Measurements from ENCODE around the gene RNASEL.
A peak's percentile ranks its signal among the peaks of the same experiment; 100 is the strongest.
"Not testable (repeated sequence)": the region's sequence is repeated elsewhere in the genome, so short reads cannot be mapped to it uniquely, and the experiment has no call there.

The RNASEL gene, protein sequence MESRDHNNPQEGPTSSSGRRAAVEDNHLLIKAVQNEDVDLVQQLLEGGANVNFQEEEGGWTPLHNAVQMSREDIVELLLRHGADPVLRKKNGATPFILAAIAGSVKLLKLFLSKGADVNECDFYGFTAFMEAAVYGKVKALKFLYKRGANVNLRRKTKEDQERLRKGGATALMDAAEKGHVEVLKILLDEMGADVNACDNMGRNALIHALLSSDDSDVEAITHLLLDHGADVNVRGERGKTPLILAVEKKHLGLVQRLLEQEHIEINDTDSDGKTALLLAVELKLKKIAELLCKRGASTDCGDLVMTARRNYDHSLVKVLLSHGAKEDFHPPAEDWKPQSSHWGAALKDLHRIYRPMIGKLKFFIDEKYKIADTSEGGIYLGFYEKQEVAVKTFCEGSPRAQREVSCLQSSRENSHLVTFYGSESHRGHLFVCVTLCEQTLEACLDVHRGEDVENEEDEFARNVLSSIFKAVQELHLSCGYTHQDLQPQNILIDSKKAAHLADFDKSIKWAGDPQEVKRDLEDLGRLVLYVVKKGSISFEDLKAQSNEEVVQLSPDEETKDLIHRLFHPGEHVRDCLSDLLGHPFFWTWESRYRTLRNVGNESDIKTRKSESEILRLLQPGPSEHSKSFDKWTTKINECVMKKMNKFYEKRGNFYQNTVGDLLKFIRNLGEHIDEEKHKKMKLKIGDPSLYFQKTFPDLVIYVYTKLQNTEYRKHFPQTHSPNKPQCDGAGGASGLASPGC

DNA sequence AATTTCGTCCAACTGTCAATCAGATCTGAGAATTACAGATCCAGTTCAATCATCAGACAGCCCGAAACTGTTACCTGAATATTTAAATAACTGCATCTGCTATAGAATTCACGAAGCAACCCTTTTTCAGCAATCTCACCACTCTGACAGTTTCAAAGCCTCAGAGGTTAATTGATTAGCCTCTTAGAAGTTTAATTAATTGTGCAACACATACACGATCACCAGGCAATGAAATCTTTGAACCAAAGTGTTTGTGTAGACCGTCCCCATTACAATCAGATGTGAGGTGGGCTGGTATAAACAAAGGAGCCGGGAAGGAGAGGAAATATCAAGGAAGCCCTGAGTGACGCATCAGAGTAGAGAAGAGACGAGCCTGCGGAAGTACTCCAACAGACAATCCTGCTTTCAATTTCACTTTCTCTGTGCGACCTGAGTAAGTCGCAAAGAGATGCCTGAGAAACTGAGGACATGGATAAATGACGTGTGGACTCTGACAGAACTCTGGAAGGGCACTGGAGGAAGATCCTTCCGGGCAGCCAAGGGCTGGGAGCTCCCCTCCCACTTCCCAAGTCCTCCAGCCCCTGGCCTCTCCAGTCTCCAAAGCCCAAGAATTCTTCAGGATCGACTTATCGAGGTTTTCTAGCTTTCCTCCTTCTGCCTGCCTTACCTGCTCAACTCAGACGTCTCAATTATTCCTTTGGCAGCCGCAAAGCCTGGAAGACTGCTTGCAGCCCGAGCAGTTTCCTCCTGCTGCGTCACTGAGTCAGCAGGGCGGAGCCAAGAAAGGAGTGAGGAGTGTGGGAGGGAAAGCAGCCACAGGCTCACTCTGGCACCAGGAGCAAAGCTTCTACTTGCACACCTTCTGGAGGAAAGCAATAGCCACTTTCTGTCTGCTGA, at the start of gene RNASEL:
TSS of gene RNASEL (minus strand) at position 757 of the 897 bp plus-strand sequence. CDS start 2,450 bp downstream, outside the sequence.
- peak; percentile 65 for DNase-seq

GRCh38 chr1:182637769-182638168, 48.7 kb upstream of the RNASEL start:
- no peak for DNase-seq

DNA sequence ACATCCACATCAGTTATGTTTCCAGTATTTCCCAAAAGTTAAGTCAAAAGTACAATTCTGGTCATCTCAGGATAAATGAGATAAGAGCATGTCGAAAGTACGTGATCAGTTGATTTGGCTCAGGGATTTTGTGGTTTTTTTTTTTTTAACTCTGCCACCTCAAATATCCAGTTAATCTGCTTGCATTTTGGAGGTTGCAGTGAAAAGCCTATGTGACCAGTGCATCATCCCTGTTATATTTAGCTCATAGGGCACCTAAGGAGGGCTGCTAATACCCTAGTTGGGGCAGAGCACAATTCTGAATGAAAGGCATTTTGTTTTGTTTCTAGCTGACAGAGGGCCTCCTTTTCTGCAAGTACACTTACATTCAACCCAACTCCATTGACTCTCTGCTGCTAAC, 46.8 kb upstream of the RNASEL start:
- DNase-seq: no peak

DNA sequence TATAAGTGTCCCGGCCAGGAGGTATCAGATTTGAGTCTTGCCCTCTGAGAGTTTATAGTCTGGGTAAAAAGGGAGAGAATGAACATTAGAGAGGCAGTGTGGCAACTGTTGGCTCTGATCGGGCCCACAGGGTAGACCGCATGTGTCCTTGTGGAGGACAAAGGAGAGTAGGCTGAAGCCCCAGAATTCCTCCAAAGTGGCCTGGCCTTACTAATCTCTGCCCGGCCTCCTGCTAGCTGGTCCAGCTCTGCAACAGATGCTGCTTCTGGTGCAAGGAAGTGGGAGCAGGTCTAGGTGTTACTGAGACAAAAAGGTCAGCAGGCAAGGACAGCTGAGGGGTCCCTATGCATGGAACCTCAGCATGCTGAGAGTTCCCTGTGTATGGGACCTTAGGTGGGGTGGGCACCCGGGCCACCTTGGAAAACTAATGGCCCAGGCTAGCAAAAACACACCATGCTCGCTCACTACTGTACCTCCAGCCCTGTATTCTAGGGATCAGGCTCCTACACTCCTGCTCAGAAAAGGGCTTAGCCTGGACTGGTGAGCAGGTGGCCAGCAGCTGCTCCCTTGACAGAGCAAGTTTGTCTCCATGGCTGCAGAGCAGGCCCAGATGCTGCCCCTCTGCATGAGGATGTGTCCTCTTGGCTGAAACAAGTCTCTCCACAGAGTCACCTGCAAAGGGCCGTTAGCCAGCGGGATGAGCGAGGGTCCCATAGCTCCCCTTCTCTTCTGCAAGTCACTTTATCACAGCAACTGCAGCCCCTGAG, 45.4 kb upstream of the RNASEL start:
- no peak for DNase-seq

DNA sequence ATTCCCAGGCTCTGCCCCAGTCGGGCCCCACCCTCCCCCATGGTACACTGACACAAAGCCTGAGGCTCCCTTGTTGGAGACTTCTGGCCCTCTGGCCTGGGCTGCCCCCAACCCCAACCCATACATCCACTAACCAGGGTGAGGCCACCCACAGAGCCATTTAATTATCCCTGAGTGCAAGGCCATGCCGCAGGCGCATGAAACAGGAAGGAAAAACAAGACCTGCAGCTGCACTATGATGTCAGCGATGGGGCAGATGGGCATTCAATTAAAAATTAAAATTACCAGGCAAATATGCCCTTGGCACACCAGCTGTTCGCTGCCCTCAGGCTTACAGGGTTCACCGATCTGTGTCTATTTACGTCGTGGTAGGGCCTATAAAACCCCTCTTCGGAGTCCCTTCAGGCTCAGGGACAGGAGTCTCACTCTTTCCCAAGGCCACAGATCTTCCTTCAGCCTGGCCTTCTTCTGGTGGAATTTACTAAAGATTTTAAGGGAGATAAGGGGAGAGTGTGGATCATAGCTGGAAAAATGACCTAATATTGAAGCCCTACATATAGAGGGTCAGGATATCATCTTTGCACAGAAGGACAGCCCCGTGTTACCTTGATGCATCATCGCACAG, 44.7 kb upstream of the RNASEL start:
- DNase-seq: no peak

DNA sequence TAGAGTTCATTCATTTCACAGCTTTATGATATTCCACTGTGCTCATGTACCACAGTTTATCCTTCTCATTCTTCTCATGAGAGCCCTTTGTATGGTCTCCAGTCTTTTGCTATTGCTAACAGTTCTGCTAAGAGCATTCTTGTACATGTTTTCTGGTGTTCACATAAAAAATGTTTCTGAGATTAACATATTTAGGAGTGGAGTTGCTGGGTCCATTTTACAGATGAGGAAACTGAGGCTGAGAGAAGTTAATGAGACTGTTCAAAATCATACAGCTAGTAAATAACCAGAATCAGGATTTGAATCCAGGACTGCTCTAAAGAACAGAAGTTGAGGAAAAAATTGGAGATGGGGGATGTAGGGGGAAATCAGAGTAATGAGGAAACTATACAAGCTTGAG, 44.0 kb upstream of the RNASEL start:
- DNase-seq: no peak

GRCh38 chr1:182632441-182632857, 43.4 kb upstream of the RNASEL start:
- DNase-seq: not testable (repeated sequence)

DNA sequence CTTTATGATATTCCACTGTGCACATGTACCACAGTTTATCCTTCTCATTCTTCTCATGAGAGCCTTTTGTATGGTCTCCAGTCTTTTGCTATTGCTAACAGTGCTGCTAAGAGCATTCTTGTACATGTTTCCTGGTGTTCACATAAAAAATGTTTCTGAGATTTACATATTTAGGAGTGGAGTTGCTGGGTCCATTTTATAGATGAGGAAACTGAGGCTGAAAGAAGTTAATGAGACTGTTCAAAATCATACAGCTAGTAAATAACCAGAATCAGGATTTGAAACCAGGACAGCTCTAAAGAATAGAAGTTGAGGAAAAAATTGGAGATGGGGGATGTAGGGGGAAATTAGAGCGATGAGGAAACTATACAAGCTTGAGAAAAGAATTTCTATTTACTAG, 42.9 kb upstream of the RNASEL start:
- no peak for DNase-seq

DNA sequence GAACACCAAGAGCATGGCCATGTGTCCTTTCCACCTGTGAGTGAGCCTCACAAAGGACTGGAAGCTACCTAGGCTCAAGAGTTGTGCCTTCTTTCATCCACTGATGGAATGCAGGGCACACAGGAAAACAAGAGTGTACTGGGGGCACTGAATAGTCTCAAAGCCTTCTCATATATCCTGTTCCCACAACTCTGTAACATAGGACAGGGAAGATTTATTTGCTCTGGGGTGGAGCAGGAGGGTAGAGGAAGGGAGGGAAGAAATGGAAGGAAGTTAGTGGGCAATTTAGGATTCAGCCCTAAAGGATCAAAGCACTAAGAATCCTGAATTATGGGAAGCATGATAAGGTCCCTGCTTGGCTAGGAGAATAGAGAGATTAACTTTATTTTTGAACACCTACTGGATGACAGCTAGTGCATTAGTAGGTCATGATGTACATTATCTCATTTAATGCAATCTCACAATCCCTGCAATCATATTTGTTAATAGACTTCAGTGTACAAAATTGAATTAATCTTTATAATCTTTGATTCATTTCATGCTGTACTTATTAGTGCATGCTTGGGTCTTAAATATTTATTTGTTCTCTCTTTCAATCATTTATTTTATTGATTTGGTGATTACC, 42.1 kb upstream of the RNASEL start:
- DNase-seq: no peak

- no peak for DNase-seq
Measured at GRCh38 chr1:182630586-182630985, 41.5 kb upstream of the RNASEL start.

DNA sequence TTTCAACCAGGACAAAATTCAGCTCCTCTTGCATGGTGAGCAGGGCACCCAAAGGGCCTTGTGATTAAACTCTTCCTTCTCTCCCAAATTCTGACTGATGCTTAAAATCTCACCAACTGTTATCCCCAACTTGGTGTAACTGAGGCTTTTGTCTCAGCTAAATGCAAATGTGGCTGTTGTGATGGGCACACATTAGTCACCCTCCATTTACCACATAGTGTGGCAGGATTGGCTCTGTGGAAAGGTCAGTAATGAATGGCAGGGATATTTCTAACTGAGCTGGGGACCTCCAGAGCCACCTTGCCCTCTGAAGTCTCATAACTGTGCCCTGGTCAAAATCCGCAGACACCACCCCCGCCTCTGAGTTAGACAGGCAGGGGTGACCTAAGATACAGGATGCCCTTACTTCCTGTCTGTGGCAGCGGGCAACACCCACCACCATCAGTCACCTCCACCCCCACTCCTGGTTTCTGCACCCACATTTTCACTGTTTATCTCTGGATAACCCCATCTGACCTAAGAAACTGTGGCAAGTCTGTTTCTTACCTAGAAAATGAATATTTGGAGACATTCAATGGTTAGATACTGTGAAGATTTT, 40.5 kb upstream of the RNASEL start:
- DNase-seq: no peak

- DNase-seq: no peak
Measured at GRCh38 chr1:182629080-182629479, 40.0 kb upstream of the RNASEL start.

DNA sequence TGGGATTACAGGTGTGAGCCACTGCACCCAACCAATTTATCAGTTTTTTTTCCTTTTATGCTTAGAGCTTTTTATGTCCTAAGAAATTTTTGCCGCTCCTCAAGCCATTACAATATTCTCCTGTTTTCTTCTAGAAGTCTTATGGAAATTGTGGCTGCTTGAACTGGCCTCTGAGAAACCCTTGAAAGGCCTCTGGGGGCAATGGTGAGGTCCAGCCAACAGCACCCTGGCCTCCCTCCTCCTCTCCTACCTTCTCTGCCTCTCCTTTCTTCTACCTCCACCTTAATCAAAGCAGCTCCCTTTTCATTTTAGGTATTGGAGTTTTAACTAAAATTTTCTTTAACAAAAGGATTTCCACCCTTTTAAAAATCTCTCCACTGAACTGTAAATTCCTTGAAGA, 39.6 kb upstream of the RNASEL start:
- no peak for DNase-seq

DNA sequence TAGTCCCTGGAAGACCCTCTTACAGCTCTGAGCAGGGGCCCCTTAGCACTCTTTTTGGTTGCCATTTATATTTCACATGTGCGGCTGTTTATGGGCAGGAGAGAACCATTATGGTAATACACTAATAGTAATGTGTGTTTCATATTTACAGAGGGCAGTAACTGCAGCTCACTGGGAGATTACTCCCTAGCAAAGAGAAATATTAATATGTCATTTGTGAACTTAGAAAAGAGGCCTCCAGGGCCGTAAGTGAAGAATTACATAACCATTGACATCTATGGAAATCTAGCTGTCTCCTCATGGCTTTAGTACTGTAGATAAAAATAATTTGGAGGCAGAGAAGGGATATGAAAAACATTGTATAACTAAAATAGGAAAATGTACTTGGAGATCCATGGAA, 38.6 kb upstream of the RNASEL start:
- DNase-seq: no peak

DNA sequence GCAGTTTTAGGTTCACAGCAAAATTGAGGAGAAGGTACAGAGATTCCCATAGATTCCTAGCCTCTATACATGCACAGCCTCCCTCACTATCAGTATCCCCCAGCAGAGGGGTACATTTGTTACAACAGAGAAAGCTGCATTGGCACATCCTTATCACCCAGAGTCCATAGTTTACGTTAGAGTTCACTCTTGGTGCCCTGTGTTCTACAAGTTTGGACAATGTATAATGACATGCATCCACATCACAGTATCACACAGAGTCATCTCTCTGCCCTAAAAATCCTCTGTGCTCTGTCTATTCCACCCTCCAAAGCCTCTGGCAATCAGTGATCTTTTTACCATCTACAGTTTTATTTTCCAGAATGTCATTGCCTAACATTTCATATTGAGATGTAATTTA, 37.5 kb upstream of the RNASEL start:
- DNase-seq: no peak

DNA sequence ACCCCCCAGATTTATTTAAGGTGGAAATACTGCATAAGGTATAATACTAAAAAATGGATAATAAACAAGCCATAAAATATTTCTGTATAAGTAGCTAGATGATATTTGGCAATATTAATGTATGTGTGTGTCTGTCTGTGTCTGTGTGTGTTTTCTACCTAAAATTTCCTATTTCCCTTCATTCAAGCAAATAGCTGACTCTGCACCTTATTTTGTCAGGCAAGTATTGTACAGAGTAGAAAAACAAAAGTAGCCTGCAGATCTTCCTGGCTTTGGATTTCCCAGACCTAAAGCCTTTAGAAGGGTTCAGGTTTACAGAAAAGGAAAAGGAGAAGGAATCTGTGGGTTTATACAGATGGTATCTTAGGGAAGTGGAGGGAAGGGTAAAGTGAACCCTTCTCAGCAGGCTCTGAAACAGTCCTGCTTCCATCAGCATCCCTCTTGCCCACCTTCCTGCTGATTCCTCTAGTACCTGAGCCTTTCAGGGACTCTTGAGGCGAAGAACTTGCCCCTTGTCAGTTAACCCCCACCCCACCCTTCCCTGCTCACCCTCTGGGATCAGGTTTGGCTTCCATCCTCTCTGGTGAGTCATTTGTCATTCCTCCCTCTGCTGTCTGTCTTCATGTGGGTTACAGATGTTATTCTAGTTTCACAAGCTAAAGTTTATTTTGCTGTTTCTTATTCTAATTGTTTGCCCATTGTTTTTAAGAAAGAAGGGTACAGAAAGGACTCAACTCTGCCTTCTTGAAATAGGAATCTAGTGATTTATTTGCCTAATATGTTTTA, 36.9 kb upstream of the RNASEL start:
- no peak for DNase-seq

DNA sequence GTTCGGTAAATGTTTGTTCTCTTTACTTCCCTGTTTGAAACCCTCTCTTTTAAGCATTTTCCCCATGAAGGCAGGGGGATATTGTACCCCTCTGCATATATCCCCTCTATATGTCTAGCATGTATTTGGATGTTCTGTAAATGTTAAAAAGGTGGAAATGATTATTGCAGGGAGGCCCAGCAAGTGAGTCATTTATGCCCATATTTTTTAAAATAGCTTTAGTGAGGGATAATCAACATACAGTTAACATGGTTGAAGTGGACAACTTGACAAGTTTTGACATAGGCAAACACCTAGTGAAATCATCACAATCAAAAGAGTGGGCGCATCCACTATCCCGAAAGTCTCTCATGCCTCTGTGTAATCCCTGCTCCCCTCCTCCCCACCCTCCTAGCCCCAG, 36.0 kb upstream of the RNASEL start:
- no peak for DNase-seq

DNA sequence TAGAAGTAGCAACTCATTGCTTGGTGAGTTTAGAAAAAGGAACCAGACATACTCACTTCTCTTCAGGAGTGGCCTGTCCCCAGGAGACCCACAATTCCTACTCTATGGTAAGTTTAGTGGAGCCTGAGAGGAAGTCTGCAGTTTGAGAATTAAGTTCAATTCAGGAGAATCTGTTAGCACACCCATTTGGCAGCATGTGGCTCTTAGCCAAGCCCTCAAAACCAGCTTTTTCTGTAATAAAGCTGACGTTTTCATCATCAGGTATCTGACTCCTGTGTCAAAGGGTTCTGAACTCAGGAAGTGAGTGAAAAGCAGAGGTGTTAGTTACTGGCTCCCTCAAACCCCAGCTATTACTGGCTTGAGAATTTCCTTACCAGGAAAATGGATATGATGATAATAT, 35.5 kb upstream of the RNASEL start:
- no peak for DNase-seq

GRCh38 chr1:182622901-182623528, 34.0 kb upstream of the RNASEL start:
- DNase-seq: no peak

DNA sequence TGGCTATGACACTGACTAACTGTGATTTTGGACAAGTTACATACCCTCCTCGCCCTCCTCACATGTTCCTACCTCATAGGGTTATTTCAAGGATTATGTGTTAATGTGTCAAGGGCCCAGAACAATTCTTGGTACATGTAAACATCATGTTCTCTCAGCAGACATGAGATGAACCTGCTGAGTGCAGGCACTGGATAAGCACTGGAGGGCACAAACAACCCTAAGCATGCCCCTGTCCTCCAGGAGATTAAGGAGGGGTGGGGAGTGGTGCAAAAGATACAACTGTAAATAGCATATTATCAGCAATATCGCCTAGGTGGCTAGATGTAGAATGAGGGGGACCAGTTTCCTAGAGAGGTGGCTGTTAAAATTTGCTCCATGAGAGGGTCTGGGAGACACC, 32.9 kb upstream of the RNASEL start:
- DNase-seq: no peak

Data from HCEC 1CT (cell line).